GM18499 (cell line): ENCODE data around the gene TMA7B.

Experiments used
- ATAC-seq: cut with Tn5 transposase; IDR thresholded peaks from one replicate; pipeline ENCODE4 v1.9.1; 2021; ENCODE audit warnings: moderate number of reproducible peaks; ENCODE audit not compliant: insufficient read depth, unreplicated experiment

TMA7B gene

GRCh38 chr22:39932918-39933649 lies 27.1 kb upstream of the TMA7B start:
- ATAC-seq, result no peak

- no peak for ATAC-seq
Measured at GRCh38 chr22:39933741-39934140, 26.5 kb upstream of the TMA7B start.

GRCh38 chr22:39935116-39935515 lies 25.1 kb upstream of the TMA7B start:
- no peak for ATAC-seq

- no peak for ATAC-seq
Measured at GRCh38 chr22:39935612-39936011, 24.6 kb upstream of the TMA7B start.

GRCh38 chr22:39936523-39937145 lies 23.6 kb upstream of the TMA7B start:
- ATAC-seq, result no peak

GRCh38 chr22:39937906-39938305 lies 22.3 kb upstream of the TMA7B start:
- no peak for ATAC-seq

- no peak for ATAC-seq
Measured at GRCh38 chr22:39938509-39939111, 21.6 kb upstream of the TMA7B start.

- ATAC-seq, result no peak
Measured at GRCh38 chr22:39939830-39940229, 20.4 kb upstream of the TMA7B start.

GRCh38 chr22:39940757-39941305 lies 19.4 kb upstream of the TMA7B start:
- no peak for ATAC-seq

- no peak for ATAC-seq
Measured at GRCh38 chr22:39941601-39942000, 18.6 kb upstream of the TMA7B start.

GRCh38 chr22:39942439-39943230 lies 17.6 kb upstream of the TMA7B start:
- ATAC-seq, result no peak

- no peak for ATAC-seq
Measured at GRCh38 chr22:39943337-39943736, 16.9 kb upstream of the TMA7B start.

- no peak for ATAC-seq
Measured at GRCh38 chr22:39943953-39944872, 16.0 kb upstream of the TMA7B start.

GRCh38 chr22:39946126-39946502 lies 14.1 kb upstream of the TMA7B start:
- ATAC-seq, result no peak

GRCh38 chr22:39946503-39947219 lies 13.5 kb upstream of the TMA7B start:
- ATAC-seq, result no peak

GRCh38 chr22:39947220-39948216 lies 12.7 kb upstream of the TMA7B start:
- no peak for ATAC-seq

GRCh38 chr22:39949964-39950737 lies 10.0 kb upstream of the TMA7B start:
- no peak for ATAC-seq
